Hematopoietic multipotent progenitor cell treated with erythropoietin and hydrocortisone succinate and interleukin-3 and kit ligand, for 15 days (in vitro differentiated cells): Measurements from ENCODE around the gene CITED2.
A peak's percentile ranks its signal among the peaks of the same experiment; 100 is the strongest.
"Not testable (repeated sequence)": the region's sequence is repeated elsewhere in the genome, so short reads cannot be mapped to it uniquely, and the experiment has no call there.

Experiments used
- DNase-seq: peaks from one replicate; pipeline ENCODE4 v3.0.0-alpha.2; 2015; ENCODE audit warnings: low spot score

CITED2 gene

DNA sequence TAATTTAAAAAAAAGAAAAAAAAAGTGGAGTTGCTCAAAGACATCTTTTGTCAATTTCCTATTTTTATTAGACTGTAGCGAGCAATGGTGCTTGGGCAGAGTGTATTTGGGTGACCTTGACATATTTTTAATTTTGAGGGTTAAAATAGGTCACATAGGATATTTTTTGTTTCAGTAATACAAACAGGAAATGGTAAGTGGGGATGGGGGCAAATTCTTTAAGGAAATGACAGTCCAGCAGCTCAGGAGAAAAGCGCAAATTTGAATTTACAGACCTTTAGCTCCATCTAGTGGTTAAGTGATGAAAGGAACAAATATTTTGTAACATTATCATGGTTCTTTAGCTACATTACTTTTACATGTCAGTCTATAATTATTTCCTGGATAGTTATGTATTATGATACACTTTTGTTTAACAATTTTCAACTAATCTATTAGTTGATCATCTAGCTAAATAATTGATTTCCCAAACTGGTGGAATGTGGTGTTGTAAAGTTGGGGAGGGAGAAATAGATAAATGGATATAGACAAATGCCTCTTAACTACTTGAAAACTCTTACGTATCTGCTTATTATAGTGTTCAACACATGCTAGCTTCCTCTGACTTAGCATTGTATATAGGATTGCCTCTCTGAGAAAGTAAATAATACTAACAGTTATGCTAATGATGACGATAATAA is 10.0 kb downstream of the CITED2 start:
- peak; percentile 74 for DNase-seq

DNA sequence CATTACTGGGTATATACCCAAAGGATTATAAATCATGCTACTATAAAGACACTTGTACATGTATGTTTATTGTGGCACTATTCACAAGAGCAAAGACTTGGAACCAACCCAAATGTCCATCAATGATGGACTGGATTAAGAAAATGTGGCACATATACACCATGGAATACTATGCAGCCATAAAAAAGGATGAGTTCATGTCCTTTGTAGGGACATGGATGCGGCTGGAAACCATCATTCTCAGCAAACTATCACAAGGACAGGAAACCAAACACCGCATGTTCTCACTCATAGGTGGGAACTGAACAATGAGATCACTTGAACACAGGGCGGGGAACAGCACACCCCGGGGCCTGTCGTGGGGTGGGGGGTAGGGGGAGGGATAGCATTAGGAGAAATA is 10.7 kb downstream of the CITED2 start:
- DNase-seq = not testable (repeated sequence)

DNA sequence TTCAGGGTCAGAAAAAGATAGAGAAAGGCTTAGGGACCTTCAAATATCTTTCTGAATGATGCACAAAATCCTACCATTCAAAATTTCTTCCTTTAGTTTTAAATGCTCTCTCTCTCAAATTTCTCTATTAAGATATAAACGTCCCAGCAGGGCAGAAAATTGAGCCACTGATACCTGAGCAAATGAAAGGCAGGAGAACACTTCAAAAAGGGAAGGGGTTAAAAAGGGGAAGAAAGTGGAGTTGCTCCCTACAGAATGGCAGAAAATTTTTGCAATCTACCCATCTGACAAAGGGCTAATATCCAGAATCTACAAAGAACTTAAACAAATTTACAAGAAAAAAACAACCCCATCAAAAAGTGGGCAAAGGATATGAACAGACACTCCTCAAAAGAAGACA is 11.3 kb downstream of the CITED2 start:
- not testable (repeated sequence) for DNase-seq

DNA sequence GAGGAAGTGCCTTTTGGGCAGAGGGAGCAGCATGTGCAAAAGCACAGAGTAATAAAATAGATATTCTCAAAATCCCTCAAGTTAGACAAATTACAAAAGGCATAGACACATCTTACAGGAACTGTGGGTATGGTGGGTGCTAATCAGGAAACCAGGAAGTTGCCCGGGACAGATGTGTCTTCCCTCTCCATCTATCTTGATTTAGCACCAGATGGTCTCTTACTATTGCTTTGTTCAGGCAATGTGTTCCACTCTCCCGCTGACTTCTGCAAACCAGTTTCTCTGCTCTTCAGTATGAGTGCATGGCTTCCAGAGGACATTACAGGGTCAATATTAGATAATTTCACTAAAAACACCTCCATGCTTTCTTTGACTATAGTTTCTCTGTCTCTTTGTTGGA is 13.2 kb downstream of the CITED2 start:
- DNase-seq = no peak

DNA sequence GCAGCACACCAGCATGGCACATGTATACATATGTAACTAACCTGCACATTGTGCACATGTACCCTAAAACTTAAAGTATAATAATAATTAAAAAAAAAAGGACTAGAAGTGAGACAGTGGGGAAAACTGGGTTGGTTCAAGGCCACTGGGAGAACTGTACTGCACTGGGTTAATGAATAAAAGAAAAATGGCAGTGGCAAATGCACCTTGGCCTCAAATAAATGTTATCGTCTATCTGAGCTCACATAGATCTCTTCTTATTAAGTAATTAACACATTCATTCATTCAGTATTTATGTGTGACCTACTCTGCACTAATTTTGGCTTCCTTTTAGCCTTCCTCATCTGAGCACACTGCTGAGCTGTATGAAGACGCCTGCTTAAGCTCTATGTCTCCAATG is 17.5 kb downstream of the CITED2 start:
- no peak for DNase-seq

DNA sequence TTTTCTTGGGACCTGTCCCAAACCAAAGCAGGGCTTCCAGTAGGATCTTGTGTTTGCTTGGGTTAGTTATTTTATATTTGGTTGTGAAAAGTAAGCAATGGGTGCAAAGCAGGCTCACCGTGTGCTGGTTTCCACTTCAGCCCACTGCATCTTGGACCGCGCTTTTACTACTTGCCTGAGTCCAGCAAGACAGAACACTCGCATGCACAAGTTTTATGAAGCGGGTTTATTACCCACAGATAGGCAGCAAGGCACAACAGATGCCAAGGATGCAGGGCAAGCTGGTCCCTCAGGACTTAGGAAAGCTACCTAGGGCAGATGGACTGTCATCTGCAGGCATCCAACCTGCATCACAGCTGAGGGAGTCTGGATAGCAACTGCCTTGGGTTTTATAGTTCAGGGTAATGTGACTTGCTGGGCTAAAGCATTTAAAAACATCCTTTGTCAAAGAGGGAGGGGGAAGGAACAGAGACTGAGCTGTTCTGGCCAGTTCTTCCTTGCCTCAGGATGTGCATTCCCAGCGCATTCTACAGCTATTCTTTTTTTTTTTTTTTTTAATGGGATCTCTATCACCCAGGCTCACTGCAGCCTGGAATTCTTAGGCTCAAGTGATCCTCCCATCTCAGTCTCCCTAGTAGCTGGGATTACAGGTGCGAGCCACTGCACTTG is 18.5 kb downstream of the CITED2 start:
- DNase-seq = no peak

DNA sequence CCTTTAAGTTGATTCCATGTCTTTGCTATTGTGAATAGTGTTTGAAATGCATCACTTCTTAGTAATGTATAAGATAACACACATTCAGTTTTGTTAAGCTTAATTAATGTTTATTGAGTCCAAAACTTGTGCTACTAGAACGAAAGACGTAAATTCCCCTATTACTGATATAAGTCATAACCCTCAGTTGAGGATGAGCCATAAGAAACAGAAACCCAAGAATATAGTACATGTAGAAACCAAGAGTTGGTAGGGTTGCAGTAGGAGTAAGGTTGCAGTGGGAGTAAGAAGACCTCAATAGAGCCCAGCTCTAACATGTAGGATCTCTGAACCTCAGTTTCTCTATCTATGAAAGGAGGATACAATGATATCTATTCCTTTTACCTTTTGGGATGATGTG is 19.3 kb downstream of the CITED2 start:
- DNase-seq = no peak

DNA sequence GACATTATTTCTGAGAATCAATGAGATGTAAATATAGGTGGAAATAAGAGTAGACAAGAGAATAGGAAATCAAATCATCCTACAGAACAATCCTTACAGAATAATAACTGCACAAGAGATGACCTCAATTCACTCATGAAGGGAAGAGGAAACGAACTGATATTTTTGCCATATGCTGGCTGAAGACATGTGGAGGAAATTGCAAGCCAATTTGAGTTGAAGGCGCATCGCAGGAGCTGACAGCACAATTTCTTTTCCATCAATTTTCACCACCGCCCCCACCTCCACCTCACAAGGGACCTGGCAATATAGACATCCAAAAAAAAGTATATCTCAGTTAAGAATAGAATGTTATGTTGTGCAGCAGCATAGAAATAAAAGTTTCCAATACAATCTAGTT is 20.3 kb downstream of the CITED2 start:
- DNase-seq = no peak

DNA sequence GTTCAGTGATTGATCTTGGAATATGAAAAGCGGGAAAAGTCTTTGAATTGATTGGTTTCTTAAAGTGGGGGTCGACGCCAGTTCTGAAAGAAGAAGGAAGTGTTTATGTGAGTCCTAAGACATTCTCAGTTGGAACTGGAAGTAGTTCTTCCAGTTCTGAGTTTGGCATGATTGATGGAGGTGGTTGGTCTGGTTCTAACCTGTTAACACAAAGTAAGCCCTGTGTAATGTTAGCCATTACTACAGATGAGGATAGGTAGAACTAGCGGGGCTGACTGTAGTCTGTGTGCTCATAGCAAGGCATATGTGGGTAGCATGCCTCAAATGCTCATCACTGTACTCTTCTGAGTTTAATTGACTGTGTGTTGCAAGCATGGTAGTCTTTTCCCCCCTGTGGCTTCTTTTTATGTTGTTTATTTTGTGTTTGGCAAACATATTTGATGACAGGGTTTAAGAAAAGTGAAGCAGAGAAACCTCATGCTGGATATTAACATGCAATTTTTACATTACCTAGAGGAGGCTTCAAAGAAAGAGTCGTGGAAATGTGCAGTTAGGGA is 24.9 kb downstream of the CITED2 start:
- DNase-seq = no peak

DNA sequence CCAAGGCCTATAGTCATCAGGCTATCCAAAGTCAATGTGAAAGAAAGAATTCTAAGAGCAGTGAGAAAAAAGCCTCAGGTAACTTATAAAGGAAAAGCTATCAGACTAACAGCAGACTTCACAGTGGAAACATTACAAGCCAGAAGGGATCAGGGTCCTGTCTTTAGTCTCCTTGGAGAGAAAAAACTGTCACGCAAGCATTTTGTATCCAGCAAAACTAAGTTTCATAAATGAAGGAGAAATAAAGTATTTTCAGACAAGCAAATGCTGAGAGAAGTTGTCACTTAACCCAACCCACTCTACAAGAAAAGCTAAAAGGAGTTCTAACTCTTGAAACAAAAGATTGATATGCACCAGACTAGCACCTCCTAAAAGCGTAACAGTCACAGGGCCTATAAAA is 28.1 kb downstream of the CITED2 start:
- DNase-seq = no peak

DNA sequence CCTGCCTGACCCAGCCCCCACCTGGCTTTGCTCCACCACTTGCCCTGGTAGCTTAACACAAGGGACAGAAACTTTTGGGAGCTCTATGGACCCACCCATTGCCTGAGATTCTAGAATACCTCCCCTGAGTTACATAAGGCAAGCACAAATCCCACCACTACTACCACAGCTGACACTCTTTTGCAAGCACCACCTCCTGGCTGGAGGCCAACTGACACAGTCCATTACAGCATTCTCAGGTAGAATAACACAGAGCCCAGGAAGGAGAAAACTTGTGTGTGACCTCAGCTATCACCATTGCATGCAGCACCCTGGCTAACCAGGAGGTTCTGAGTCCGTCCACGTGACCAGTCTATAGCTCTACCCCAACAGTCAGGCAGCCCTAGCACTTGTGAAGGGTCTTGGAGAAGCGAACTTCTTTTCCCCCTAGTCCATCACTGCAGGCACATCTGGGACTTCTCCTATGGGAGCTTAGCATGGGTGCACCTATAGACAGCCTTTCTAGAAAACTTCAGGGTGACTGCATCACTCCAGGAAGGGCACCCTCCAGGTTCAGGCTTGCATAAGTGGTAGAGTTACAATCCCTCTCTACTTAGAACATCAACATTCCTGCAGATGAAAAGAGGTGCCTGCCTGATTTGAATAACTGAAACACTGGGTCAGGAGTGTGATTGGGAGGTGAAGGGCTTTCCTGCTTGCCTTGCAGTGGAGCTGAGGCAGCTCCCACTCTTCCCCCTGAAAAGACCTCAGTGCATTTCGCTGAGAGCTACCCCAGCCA is 30.1 kb downstream of the CITED2 start:
- DNase-seq = no peak

DNA sequence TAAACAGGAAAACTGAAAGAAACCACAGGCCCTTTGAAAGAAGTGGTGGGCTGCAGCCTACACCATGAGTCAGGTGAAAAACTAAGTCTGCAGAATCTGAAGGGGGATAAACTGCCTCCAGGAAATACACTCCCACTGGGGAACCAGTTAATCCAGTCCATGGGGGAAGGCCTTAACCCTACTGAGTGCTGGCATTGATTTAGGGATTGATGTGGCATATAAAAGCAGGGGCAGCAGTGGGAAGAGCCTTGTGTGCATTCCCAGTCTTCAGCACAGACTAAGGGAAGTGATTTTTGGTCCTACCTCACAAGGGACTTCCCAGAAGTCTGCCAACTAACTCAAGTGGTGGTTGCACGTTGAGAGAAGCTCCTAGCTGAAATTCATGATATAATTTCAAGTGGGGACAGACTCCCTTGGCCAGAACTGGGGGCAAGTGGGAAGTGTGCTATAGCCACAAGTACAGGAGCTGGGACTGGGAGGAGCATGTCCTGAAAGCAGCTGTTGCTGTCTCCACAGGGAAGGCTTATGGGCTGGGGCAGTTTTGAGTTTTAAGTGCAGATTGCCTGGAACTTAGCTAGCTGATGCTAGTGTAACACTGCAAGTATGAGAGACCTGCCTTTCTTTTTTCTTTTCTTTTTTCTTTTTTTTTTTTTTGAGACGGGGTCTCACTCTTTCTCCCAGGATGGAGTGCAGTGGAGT is 31.2 kb downstream of the CITED2 start:
- DNase-seq = no peak

DNA sequence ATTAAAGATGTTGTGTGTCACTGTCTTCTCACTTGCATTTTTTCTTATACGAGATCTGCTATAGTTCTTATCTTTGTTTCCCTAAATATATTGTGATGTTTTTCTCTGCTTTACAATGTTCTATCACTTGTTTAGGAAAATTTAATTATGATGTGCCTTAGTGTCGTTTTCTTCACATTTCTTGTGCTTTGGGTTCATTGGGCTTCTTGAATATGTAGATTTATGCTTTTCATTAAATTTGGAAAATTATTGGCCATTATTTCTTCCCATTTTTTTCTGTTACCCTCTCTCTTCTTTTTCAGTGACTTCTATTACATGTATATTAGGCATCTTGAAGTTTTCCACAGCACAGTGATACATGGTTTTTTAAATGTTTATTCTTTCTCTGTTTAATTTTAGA is 33.4 kb downstream of the CITED2 start:
- DNase-seq = no peak

DNA sequence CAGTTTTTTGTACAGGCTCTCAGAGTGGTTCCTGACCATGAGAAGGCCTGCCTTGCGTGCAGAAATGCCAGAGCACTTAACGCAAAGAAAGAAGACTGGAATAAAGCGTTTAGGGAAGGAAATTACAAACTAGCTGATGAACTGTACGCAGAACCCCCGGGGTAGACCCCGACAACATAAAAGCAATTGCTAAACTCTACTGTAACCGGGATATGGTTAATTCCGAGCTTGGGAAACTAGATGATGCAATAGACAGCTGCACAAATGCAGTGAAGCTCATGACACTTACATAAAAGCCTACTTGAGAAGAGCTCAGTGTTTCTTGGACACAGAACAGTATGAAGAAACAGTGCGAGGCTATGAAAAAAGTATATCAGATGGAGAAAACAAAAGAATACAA is 35.7 kb downstream of the CITED2 start:
- DNase-seq = no peak

DNA sequence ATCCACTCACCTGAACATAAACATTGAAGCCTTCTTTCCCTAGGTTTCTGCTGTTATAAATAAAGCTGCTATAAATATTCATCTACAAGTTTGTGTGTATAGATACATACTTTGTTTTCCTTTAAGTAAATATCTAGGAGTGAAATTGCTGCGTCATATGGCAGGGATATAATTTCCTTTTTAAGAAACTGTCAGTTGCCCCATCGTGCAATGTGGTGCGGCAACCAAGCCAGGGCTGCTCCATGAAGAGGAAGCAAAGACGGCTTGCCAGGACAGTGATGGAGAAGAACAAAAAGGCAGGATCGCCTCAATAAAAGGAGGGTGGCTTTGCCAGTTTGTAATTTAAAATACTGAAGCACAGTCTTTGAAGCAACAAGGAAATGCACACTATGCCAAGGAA is 36.6 kb downstream of the CITED2 start:
- DNase-seq = no peak

DNA sequence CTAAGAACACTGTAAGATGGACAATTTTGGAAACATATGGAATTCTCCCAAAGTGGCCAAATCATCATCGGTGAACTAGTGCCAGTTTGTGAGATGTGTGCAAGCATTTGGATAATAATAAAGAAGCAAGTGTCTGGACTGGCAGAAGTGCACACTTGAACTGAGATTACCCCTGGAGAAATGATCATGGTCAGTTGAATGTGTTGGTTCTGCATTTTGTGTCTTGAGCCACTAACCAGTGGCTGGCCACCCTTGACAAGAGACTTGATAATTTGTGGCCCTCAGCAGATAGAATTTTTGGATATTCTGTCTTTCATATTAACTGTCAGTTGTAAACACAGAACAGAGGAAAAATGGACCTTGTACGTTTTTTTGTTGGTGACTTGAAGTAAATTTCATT is 37.4 kb downstream of the CITED2 start:
- no peak for DNase-seq

DNA sequence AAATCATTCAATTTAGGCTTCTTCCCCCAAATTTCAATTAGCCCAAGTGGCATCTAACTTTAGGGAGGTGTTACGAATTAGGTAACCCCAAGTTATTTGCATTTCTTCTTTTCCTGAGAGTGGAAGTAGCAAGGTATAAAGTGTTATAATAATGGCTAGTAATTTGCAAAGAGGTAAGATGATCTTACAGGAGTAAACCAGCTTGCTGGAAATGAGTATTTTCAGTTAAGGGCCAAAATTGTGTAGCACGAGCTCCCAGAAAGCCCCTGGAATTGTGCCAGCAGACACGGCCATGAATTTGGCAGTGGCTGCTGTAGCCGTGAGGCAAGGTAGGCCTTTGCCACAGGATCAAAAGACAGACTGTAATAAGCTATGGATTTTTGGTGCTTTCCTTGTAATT is 38.0 kb downstream of the CITED2 start:
- no peak for DNase-seq

DNA sequence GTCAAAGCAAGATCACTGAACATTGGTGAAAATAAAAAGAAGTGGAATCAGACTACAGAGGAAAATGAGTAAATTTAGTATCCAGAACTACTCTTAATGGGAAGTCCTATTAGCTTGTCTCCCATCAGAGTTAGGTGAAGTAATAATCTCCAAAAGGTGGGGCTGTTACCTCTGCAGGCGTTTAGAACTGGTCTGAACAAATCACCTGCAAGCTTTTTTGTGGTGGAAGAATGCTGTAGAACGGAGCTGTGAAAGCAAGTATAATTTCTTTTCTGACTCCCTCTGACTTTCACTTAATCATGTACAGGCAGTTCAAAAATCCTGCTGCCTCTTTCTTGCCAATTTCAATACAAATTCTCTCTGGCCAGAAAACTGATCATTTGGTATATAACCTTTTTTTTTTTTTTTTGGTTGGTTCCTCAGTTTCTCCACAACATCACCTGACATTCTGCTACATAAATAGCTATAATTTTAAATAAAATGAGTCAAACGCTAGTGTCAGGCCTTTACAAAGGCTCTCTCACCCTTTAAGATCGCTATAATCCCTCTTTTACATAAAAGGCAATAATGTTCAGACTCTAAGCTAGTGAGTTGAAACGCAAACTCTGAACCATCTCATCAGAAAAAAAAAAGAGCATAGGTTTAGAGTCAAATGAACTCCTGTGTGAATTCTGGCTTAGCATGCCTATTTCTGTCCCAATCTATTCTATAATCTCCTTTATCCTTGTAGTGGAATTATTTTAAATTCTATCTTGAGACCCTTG is 38.8 kb downstream of the CITED2 start:
- DNase-seq = no peak

DNA sequence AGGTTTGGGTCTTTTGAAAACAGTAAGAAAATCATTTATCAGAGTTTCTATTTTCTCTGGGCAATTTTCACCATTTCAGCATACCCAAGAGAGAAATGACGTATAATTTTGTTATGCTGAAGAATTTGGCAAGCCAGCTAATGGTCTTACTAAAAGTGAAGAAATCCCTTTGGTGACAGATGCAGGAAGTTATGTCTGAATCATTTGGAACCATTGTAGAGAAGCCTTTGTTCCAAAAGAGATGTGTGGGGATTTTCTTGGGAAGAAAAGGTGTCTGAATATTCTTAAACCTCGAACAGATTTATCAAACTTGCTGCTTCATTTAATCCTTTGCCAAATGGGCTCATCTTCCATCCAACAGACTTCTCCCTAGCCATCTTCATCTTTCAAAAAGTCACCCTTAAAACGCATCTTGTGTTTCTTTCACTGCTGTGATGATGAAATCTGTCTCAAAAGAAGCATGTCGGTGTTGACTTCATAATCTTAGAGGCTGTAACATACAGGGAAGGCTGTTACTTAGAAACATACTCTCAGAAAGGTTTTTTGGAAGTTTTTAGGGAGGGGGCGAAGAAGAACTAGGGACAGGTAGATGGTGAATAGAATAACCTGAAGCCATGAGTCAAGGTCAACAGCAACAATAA is 39.5 kb downstream of the CITED2 start:
- no peak for DNase-seq

DNA sequence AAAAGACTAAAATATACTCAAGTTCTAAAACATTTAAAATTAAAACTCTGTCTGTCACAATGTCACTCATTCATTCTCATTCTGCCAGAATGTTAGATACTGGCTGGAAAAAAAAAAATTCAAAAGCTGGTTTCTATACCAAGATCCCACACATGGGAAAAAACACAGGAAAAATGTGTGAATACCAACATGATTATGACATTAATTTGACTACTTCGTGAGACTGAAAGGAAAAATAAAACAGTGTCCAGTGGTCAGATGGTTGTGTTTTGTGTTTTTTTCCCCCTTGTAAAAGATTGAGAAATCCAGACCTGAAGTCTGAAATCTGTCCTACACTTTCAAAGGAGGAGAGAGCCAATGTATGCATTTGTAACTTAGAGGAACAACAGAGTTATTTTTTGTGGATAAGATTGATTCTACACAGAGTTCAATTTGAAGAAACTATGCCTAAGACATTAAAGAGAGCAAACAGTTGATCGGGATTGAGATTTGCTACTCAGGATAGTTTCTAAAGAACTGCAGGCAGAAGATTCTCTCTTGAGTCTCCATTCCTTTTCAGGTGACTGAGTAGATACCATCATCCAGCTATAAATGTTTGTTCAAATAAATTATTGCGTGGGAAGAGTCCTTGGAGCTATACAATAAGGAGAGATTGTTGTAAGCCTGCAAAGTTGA is 43.5 kb downstream of the CITED2 start:
- no peak for DNase-seq

DNA sequence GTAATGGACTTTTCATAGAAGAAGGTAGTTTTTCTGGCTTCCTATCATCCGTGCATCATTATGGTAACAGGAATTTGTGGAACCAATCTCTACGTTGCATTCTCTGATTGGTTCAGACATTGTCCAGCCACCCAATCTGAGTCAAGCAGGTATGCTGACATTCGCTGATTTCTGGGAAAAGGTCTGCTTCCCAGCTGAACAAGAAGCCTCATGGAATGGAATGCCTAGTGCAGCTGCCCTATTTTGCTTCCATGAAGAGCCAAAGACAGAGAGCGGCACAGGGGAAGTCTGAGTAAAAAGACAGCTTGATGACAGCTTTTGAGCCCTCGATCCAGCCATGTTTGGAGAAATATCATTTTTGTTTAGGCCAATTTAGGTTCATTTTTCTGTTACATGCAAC is 44.1 kb downstream of the CITED2 start:
- no peak for DNase-seq
